ENCODE measurements around the gene TAGLN.

The TAGLN gene

DNA sequence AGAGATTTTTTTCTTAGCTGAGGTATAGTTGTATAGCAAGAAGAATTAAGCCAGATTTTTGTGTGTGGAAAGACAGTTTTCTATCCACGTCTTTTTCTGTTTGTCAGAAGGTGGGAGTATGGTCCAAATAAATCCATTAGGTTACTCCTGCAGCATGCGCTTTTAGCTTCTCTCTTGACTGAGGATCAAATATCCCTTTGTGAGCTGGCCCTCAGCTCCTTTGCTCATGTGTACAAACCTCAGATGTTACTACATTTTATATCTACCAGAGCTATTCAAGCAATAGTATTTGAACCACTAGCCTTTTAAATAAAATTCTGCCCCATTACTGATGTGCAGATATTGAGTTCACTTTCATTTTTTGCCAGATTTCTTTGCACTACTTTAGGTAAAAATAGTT lies 29.4 kb upstream of the TAGLN start:
- FAIRE-seq, result no peak

DNA sequence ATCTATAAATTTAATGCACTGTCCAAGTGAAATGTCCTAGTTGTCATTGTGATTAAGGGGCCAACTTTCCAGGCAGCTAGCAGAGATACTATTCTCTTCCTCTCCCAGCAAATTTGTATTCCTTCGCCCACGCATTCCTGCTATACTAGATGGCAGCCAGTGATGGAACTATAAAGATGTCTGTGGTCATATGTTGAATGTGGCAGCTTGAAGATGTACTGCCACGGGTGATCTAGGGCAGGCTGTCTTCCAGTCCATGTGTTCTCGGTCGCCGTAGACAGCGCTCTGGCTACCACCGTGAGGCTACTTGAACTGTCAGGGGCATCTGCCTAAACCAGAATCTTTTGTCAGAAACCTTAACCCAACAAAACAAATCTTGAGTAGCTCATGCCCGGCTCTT lies 29.0 kb upstream of the TAGLN start:
- no peak for DNase-seq (ENCODE audit: insufficient read length, low spot score)
- TF ChIP-seq, protein P1, sequence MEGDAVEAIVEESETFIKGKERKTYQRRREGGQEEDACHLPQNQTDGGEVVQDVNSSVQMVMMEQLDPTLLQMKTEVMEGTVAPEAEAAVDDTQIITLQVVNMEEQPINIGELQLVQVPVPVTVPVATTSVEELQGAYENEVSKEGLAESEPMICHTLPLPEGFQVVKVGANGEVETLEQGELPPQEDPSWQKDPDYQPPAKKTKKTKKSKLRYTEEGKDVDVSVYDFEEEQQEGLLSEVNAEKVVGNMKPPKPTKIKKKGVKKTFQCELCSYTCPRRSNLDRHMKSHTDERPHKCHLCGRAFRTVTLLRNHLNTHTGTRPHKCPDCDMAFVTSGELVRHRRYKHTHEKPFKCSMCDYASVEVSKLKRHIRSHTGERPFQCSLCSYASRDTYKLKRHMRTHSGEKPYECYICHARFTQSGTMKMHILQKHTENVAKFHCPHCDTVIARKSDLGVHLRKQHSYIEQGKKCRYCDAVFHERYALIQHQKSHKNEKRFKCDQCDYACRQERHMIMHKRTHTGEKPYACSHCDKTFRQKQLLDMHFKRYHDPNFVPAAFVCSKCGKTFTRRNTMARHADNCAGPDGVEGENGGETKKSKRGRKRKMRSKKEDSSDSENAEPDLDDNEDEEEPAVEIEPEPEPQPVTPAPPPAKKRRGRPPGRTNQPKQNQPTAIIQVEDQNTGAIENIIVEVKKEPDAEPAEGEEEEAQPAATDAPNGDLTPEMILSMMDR (IDR thresholded peaks at IDR 0.05; ENCODE audit: insufficient read depth, missing control alignments), result no peak
- FAIRE-seq, result no peak

More for the DNA sequence above, 29.4 kb upstream of the TAGLN start:
- no peak for DNase-seq (ENCODE audit: insufficient read length, low spot score)
- TF ChIP-seq, protein P1 (IDR thresholded peaks at IDR 0.05; ENCODE audit: insufficient read depth, missing control alignments), result no peak

DNA sequence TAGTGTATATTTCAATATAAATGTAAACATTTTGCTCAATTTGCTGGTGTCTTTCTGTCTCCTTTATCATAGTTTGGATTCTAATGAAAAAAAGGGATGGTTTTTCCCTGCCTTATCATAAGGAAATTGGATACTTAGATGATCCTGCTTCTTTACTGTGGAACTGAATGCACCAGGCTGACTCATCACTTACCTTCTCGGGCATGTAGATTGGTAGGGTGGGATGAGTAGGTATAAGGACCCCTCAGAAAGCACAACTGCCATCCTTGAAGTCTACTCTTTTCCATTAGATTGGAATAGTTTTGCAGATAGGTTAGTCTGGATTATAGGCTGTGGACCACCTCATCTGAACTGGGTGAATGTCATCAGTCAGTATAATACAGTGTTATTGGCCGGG lies 28.2 kb upstream of the TAGLN start:
- no peak for DNase-seq (ENCODE audit: insufficient read length, low spot score)
- no peak for FAIRE-seq
- TF ChIP-seq, protein P1 (IDR thresholded peaks at IDR 0.05; ENCODE audit: insufficient read depth, missing control alignments), result no peak

DNA sequence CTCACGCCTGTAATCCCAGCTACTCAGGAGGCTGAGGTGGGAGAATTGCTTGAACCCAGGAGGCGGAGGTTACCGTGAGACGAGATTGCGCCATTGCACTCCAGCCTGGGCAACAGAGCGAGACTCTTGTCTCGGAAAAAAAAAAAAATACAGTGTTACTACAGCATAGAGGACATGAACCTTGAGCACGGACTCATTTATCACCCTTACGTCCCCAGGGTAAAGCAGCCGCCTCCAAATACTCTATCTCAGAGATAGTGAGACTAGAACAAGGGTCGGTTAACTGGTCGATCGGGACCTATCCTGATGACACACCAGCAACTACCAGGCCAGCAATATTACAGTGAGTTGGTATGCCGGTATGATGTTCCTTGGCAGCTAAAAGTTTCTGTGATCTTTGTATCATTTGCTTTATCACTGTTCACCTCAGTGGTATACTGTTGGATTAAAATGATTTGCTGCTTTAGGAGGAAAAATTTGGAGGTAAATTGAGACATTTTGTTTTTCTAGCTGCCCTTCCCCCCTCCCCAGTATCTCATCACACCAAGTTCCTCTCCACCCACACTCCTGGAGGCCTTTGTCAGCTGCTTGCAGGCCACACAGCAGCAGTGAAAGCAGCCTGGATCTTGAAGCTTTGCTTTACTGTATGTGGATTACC lies 27.6 kb upstream of the TAGLN start:
- TF ChIP-seq, protein P1 (IDR thresholded peaks at IDR 0.05; ENCODE audit: insufficient read depth, missing control alignments), result no peak
- FAIRE-seq (no peak), DNase-seq (ENCODE audit: insufficient read length, low spot score) (no peak)

DNA sequence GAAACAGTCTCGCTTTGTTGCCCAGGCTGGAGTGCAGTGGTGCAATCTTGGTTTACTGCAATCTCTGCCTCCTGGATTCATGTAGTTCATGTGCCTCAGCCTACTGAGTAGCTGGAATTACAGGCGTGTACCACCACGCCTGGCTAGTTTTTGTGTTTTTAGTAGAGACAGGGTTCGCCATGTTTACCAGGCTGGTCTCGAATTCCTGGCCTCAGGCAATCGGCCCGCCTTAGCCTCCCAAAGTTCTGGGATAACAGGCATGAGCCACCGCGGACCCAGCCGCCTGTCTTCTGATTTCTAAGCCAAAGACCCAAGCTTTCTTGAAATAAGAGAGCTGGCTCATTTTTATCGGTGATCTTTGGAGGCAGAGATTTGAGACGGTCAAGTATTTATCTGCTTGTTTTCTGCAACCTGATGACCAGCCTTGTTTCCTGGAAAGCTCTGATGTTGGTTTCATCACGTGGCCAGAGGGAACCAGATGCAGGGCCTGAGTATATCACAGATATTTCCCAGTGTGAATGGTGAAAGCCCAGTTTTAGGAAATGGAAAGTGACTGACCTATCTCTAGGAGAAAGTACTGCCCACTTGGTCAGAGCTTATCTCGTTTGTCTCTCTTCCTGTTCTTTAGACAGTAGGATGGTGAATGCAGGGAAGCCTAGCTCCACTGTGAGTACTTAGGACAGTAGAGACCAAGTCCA lies 26.3 kb upstream of the TAGLN start:
- DNase-seq (ENCODE audit: insufficient read length, low spot score), result no peak
- no peak for FAIRE-seq
- TF ChIP-seq, protein P1 (IDR thresholded peaks at IDR 0.05; ENCODE audit: insufficient read depth, missing control alignments), result no peak

DNA sequence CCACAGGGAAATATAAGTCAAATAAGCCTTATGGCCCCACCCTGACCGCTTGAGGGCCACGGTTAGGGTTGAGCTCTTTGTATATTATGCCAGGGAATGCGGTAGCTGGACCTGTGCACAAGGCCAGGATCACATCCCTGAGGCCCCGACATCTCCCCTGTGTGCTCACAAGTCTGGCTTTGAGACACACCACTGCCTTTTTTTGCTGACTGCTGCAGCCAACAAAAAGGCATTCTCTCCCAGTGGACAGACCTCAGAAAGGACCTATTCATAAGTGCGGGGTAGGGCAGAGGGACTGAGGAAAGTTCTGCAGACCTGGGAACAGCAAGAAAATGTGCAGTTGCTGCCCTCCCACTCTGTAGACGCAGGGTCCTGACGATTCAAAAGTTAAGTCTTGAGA lies 24.1 kb upstream of the TAGLN start:
- FAIRE-seq (no peak), DNase-seq (ENCODE audit: insufficient read length, low spot score) (no peak)
- TF ChIP-seq, protein P1 (IDR thresholded peaks at IDR 0.05; ENCODE audit: insufficient read depth, missing control alignments), result no peak

DNA sequence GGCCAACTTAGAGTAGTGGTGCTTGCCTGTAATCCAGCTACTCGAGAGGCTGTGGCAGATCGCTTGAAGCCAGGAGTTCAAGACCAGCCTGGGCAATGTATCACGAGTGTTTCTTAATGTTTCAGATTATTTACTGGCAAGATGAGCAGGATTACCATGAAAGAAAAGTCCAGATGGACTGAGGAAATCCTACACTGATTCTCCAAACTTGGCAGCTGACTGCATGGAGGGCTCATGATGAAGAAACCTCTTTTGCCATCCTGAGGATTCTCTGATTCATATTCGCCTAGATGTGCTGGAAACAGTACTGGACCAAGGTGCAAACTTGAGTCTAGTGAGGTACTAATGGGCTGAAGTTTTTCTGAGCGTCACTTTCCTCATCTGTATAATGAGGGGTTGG lies 23.4 kb upstream of the TAGLN start:
- DNase-seq (ENCODE audit: insufficient read length, low spot score) (no peak), FAIRE-seq (no peak)
- TF ChIP-seq, protein P1 (IDR thresholded peaks at IDR 0.05; ENCODE audit: insufficient read depth, missing control alignments), result no peak

Data from D721Med (cell line).